Measurements from ENCODE around the gene IFNA10. TPM values are rescaled to one million over a fixed set of nuclear protein-coding genes. Genes with fewer than 3 reads are reported as not detected.
A peak's percentile ranks its signal among the peaks of the same experiment; 100 is the strongest.

IFNA10 gene
- total RNA-seq, 2 experiments from 2014 or later = not detected

GRCh38 chr9:21165516-21165915, 41.4 kb downstream of the IFNA10 start:
- Mint-ChIP-seq H3K4me3 (no peak overlapping the region), H3K27ac (no peak overlapping the region), H3K4me1 (ENCODE audit: low read depth) (peaks cover 18% of the 10 kb centered on the region), H3K36me3 (ENCODE audit: low read depth) (no peaks in the 10 kb centered on the region), H3K9me3 (no peaks in the 10 kb centered on the region), H3K27me3 (no peaks in the 10 kb centered on the region)
- no peak for ATAC-seq
- TF ChIP-seq CTCF (IDR thresholded peaks at IDR 0.05) = no peak
- ChIA-PET CTCF (no interaction called here), POLR2A (no interaction called here)
- DNase-seq = no peak
- intact Hi-C loops (cut with micrococcal nuclease) = no loop called here

GRCh38 chr9:21160178-21160577, 46.8 kb downstream of the IFNA10 start:
- no peak overlapping the region for H3K27ac Mint-ChIP-seq
- no peak overlapping the region for H3K4me3 Mint-ChIP-seq
- ATAC-seq (peak; percentile 61), DNase-seq (peak; percentile 66)
- CTCF ChIA-PET = interaction anchor here (0.9 to 2.1 kb wide), 5 partner anchors 9 to 49 kb away, joined by 3 to 10 read pairs (median 3); no protein-coding TSS in a partner anchor
- H3K27me3 Mint-ChIP-seq = no peaks in the 10 kb centered on the region
- intact Hi-C loops (cut with micrococcal nuclease) = no loop called here
- H3K36me3 Mint-ChIP-seq (ENCODE audit: low read depth) = no peaks in the 10 kb centered on the region
- peaks cover 28% of the 10 kb centered on the region for H3K4me1 Mint-ChIP-seq (ENCODE audit: low read depth)
- no peaks in the 10 kb centered on the region for H3K9me3 Mint-ChIP-seq
- TF ChIP-seq CTCF (IDR thresholded peaks at IDR 0.05) = no peak
- POLR2A ChIA-PET = no interaction called here

Other genes starting within 250 kb of the IFNA10 start
- 1 to 10 TPM; 4.0 to 4.1 TPM for gene HACD4, start 175.5 kb downstream of the IFNA10 start, total RNA-seq
- gene IFNB1, start 129.2 kb downstream of the IFNA10 start, total RNA-seq = 1 to 10 TPM in 1 of 2 experiments, under 1 TPM in 1; 0.87 to 1.1 TPM
- gene IFNW1, start 65.3 kb downstream of the IFNA10 start, total RNA-seq = not detected
- gene IFNA21, start 40.5 kb downstream of the IFNA10 start, total RNA-seq = not detected
- gene IFNA4, start 19.6 kb downstream of the IFNA10 start, total RNA-seq = not detected
- not detected for gene IFNA7, start 4.9 kb downstream of the IFNA10 start, total RNA-seq
- not detected for gene IFNA16, start 10.2 kb upstream of the IFNA10 start, total RNA-seq
- gene IFNA17, start 21.1 kb upstream of the IFNA10 start, total RNA-seq = not detected
- not detected for gene IFNA14, start 32.9 kb upstream of the IFNA10 start, total RNA-seq
- gene IFNA5, start 98.2 kb upstream of the IFNA10 start, total RNA-seq = not detected
- 10 to 100 TPM; 15.6 to 15.8 TPM for gene KLHL9, start 128.3 kb upstream of the IFNA10 start, total RNA-seq
- gene IFNA6, start 143.7 kb upstream of the IFNA10 start, total RNA-seq = not detected
- not detected for gene IFNA13, start 160.9 kb upstream of the IFNA10 start, total RNA-seq
- gene IFNA2, start 178.3 kb upstream of the IFNA10 start, total RNA-seq = not detected
- not detected for gene IFNA8, start 202.0 kb upstream of the IFNA10 start, total RNA-seq
- gene IFNA1, start 233.3 kb upstream of the IFNA10 start, total RNA-seq = not detected

Measured in activated CD8-positive, alpha-beta T cell treated with anti-CD3 and anti-CD28 coated beads for 36 hours (primary cell).